GM11168 (cell line): ENCODE data around the gene XYLT1.

Source experiments
- in situ Hi-C: fragments of 300-500 bp; cut with MboI; formaldehyde crosslinking; loops from one replicate; pipeline ENCODE4 v1.12.0; 2022; ENCODE audit warnings: low sequenced_read_pairs; ENCODE audit not compliant: unreplicated experiment

XYLT1 gene

DNA sequence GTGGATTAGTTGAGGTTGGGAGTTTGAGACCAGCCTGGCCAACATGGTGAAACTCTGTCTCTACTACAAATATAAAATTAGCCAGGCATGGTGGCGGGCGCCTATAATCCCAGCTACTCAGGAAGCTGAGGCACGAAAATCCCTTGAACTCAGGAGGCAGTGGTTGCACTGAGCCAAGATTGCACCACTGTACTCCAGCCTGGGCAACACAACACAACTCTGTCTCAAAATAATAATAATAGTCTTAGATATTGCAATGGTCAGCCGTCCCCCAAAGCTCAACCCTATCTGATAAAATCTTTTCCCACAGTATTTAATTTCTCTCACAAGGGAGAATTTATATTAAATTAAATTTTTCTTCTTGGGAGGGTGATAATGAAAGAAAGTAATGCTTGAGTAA, 169.6 kb downstream of the XYLT1 start:
- in situ Hi-C loops = no loop called here

DNA sequence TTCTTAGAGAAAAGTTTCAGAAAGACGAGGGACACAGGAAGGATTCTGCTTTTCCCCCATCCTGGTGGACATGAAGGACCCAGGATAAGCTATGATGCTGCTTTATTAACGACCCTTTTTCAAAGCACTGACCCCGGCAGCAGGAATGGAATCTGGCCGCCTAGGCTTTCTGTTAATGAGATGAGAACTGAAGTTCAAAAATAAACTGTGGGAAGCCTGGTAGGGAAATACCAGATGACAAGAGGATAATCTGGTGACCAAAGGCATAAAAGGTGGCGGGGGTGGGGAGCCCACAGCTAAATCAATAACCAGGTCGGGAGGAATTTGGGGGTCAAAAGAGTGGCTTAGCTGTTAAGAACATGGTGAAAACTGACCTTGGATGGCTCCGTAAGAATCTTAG, 171.0 kb downstream of the XYLT1 start:
- in situ Hi-C loops = no loop called here

DNA sequence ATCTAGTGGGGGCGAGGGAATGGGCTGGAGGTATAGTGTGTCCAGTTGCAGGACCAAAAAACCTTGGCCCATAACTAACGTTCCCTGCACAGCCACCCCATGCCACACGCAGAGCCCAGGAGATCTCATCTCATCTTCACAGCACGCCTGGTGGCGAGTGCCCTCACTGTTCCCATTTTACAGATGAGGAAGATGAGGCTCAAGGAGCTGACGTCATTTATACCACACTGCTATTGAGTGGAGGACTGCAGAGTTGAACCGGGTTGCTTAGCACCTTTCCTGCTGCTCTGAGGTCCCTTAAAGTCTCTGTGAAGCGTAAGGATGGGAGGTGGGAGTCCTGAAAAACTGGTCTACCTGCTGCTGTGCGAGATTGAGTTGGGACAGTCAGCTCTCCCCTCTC, 172.5 kb downstream of the XYLT1 start:
- in situ Hi-C loops = no loop called here

DNA sequence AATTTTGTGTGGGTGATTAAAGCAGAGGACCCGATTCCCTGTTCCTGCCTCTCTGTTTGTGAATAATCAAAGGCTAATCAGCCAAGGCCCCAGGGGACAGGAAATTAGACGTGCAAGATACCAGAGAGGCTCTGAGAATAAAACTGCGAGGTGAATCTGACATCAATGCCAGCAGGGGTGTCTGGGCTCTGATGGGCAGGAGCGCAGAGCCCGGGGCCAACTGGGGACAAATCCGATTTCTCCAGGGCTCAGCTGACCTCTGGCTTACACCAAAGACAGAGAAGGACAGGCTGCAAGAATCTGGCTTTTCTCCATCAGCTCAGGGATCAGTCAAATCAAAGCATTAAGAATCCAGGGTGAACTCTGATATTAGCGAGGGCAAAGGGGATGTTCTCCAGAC, 174.3 kb downstream of the XYLT1 start:
- in situ Hi-C loops = no loop called here

DNA sequence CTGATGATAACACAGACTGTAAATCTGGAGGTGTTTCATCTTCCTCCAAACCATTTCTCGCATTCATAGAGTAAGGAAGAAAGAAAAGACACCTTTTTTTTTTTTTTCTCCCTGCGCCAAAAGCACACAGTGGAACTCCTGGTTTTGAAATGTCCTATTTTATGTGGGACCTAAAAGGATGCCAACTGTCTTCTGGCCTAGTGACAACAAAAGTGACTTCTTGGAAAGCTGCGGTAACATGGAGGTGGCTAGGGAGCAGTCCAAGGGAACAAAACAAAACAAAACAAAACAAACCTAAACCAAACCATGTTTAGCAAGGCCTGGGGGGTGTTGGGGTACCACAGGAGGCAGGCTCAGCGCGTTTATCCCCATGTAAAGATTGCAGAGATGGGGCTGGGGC, 174.8 kb downstream of the XYLT1 start:
- in situ Hi-C loops = no loop called here

DNA sequence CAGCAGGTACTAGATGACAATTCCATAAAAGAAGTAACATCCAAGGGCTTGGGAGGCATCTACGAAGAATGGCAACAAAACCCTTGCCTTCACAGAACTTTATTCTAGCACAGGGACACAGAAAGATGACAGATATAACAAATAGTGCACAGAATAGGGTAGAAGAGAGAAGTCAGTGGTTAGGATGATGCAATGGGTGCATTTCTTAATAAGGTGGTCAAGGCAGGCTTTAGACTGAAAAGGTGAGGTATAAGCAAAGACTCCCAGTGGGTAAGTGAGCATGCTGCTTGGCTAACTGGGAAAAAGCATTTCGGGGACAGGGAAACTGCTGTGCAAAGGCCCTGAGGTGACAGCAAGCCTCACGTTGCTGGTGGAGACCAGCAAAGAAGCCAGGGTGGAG, 175.9 kb downstream of the XYLT1 start:
- in situ Hi-C loops = no loop called here

DNA sequence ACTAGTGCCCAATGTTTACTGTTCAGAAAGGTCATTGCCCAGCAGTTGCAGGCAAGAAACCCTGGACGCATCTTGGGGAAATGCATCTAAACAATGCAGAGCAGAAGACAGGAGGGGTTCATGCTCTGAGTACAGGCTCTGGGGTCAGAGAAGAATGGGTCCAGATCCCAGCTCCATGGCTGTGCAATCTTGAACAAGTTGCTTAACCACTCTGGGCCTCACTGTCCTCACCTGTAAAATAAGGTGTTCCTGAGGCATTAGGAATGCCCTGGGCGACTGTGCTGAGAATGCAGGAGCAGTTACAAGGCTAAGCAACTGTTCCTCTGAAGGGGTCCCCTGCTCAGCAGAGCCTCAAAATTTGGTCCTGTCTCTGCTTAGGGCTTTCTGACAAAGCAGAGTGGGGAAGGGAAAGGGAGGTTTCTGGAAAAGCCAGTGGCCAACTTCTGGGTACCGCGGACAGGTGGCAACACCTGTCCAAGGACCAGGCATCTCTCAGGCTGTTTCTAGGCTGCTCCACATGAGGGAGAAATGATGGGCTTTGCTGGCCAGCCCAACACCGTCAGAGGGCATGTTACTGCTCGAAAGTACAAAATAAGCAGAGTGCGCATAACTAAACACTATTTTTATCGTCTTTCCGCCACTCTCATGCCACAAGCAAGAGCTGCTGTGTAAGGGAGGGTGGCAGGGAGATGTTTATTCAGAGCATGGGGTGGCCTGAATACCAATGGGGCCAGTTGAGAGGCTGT, 176.8 kb downstream of the XYLT1 start:
- in situ Hi-C loops = no loop called here

DNA sequence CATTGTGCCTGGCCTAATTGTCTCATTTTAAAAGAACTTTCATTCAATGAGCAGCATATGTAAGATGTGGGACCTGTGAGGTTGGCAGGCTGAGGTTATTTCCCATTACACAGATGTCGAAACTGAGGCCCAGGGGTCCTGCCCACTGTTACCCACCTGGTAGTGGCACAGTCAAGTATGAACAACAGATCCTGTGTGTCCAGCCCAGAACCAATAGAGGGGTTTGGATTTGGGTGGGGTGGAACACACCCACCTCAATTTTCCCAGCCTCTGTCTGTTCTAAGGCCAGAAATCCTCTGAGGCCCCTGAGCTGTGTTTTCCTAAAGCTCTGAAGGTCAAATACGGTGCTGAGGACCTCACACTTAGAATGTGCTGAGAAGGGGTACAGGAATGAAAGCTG, 179.5 kb downstream of the XYLT1 start:
- in situ Hi-C loops = no loop called here

DNA sequence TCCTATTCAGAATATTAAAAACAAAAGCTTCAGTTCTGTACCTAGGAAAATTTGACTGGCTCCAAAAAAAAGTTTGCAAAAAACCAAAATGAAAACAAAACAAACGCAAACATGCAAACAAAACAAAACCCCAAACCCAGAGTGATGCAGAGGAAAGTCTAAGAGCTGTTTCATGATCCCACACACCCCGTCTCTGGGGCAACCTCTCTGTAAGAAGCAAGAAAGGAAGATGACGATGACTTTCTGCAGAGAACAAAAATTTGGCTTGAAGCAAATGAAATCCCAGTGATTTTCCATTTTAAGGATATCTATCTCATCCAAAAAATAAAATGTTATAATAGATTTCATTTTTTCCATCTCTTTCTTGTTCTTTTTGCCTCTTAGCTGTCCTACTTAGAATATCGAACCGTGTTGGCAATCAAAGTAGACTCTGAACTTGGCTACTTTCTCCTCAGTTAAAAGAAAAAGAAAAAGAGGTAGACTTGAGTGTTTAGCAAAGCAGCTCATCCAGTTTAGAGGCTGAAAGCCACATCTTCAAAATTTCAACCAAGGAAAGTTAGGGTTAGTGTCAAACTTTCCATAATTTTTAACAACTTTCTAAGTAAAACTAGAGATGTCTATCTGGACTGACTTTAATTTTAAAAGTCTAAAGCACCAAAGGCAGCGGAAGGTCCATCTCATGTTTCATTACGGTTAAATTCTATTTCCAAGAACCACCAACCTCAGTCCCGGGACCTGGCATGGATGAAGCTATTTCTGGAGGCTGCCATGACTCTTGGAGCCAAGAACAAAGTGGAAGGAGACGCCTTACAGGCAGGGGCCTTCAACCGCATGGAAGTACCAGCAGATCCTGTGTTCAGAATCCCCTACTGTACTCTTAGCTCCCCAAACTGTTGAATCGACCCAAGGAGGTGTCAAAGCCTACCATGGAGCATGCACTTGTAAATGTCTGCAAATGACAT, 180.8 kb downstream of the XYLT1 start:
- in situ Hi-C loops = no loop called here

DNA sequence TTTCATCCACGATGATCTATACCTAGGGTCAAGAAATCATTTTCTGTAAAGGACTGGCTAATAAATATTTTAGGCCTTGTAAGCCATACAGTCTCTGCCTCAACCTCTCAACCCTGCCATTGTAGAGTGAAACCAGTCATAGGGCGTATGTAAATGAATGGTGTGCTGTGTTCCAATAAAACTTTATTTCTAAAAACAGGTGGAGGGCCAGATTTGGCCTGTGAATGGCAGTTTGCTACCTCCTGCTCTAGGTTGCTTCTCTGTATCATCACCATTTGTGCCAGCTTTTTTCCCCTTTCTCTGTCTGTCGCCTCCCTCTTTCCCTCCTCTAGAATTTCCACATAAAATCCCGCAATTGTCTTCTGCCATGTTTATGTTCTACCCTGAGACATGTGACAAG, 181.7 kb downstream of the XYLT1 start:
- in situ Hi-C loops = no loop called here

DNA sequence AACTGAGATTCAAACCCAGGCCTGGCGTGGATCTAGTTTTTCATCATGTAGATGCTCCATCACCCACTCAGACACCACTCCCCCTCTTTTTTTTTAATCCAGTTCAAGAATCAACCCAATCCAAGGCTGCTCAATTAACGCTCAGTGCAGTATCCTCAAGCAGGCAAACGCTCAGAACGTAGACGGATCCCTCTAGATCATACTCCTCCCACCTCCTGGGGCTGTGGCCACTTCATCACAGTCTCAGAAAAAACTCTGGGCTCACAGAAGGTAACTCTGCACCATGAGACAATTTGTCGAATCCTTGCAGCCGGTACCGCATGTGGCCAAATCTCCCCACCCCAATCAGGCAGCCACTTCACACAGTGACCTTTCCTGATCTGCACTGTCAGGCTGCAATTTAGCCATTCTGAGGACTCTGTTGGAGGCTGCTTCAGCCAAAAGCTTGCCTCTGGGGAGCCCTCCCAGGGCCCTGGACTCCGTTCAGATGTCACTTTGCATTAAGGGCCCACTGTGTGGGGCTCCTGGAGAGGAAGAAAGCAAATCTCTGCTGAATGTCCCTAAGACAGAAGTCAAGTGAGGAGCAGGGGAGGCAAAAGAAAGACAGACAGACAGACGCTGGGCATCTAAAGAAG, 183.5 kb downstream of the XYLT1 start:
- in situ Hi-C loops = no loop called here

DNA sequence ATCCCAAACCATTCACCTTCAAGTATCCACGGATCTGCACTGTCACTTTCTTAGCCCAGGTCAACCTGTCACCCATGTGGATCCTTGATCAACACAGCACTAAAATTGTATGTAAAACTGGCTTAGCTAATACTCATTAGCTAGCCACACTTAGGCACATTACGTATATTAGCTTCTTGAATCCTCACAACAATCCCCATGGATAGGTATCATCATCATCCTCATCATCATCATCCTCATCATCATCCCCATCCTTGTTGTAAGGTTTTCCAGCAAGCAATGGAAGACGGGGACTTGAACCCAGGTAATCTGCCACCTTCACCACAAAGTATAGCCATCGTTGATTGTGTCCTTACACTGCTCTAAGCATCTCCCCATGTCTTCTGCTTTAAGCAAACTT, 184.3 kb downstream of the XYLT1 start:
- in situ Hi-C loops = no loop called here

DNA sequence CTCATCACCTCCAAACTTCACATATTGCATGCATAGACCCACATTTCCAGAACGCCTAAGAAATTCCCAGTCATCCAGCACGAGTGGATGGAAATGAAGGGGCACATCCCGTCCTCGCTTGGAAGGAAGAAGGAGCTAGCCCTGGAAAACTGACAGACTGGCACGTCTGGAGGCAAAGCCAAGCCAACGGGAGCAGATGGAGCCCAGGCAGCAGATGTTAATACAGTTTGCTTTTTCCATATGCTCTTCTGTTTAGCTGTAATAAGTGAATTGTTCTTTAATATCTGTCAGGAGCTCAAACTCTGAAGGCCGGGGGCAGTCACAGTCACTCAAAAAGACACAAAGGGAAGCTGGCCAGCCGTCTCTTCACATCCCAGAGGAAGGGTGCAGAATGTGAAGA, 187.7 kb downstream of the XYLT1 start:
- in situ Hi-C loops = no loop called here

DNA sequence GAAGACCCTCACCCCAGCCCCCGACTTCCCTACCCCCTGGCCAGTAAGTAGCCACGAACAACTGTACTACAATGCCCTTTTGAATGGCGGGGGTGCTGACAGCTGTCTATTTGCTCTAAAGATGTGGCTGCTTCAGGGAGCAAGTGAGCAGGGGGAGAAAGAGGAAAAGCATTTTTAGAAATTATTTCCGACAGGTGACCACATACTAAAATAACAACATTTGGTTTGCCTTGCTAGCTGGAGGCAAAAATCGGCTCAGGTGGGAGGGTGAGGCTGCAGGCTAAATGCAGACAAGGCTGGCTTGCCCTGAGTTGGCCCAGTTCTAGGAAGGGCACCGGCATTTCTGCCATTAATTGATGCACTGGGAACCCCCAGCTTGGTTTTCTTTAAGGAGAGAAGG, 188.5 kb downstream of the XYLT1 start:
- in situ Hi-C loops = no loop called here

DNA sequence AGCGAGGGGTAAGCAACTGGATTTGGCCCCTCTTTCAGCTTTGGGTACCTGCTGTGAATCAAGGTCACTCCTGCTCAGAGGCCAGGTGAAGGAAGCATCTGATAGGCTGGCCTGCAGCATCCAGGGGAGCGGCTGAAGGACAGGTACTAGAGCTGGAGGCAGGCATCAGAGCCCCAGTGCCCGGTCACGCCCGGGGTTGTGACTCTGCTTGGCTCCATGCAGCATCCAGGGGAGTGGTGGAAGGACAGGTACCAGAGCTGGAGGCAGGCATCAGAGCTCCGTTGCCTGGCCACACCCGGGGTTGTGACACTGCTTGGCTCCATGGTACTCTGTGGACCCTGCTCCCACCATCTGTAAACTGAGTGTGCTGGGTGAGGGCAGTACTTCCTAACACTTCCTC, 189.7 kb downstream of the XYLT1 start:
- in situ Hi-C loops = no loop called here

DNA sequence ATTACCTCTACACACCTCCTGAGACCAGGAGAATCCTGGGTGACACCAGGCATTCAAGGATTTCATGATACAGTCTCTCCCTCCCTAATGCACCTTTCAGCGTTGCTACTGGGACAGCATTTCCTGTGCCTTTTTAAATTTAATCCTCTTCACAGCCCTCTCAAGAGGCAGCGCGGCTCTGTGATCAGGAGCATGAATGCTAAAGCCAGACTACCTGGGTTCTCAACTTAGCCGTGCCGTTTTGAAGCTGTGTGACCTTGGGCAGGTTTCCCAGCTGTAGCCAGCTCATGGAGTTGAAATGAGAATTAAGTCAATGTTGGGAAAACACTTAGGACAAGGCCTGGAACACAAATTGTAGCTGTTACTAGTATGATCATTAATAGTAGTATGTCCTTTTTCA, 191.8 kb downstream of the XYLT1 start:
- in situ Hi-C loops = no loop called here

DNA sequence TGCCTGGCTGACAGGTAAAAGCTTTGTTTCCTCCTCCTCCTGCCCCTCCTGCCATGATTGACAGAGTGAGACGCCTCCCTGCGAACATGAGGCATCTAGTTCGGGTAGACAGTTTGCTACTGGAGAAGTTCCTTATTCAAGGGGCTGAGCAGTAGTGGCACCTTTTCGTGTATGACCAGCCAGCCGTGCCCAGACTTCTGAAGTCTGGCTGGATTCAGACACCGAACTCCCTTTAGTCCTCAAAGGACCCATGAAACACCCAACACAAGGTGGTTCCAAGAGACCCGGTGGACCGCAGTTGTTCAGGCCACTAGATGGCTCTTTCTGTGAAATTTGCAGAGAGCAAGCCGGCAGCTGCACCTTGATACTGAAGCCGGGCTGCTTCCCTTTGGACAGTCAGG, 192.8 kb downstream of the XYLT1 start:
- in situ Hi-C loops = no loop called here

DNA sequence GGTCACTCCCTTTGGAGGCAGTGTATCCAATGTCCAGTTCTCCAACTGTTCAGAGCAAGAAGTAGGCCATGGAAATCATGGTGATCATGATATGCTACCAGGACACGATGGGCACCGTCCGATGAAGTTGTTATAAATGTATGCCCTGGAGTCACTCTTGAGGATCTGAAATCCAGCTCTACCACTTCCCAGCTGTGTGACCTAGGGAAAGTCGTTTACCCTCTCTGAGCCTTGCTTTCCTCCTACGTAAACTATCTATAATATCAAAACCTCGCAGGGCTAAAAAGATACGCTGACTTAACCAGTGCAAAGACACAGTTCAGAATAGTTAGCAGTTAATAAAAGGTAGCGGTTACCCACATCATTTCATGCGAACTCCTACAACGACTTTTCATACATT, 194.2 kb downstream of the XYLT1 start:
- in situ Hi-C loops = no loop called here

DNA sequence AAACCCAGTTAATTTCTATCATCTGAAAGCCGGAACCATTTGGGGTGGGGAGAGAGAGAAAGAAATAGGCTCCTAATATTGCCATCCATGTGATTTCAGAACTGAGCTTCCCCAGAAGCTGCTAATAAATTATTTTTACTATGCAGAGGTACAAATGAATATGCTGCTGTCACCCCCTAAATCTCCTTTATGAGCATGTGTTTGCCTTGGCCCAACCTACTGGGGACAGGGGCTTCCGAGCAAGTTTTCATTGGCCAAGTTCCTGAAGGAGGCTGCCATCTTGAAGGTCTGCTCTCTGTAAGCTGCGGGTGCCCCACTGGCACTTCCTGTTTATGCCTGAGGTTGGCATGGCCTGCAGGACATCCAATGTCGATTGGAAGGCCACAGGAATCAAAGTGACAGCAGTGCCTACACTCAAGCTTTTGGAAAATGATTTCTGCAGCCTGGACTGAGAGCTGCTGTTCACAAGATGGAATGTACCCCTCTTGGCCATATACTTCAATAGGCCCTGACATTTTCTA, 194.7 kb downstream of the XYLT1 start:
- in situ Hi-C loops = no loop called here

DNA sequence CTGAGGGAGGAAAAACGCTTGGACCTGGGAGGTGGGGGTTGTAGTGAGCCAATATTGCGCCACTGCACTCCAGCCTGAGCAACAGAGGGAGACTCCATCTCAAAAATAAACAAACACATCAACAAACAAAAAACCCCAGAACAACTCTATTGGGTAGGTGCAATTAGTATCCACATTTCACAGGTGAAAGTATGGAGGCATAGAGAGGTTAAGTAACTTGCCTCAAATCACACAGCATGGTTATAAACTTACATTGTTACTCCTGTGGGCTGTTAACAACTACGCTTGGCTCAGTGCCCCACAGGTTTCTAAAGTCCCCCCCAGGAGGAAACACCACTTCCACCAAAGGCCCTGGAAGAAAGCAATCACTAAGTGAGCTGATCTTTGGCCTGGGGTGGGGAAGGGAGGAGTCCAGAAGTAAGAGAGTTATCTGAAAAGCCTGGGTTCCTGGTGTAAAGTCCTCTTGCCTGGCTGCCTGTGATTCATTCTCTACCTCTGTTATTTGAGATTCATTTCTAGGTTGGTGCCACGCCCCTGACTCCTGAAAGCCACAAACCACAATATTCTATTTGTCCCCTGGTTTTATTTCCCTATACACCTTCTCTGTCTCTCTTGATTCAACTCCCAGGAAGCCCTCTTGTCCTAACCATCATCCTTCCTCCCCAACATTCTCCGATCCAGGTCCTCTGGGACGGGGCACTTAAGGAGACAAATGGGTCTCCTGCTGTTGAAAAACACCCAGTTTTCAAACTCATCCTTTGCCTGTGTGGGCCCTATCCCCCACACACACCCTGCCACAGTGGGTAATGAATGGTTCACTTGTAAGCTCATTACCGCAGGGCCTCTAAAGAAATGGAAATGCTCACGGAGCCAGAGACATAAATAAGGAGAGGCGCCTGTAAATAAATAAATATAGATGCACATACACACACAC, 195.4 kb downstream of the XYLT1 start:
- in situ Hi-C loops = no loop called here
